Astrocyte (in vitro differentiated cells and primary cell): Measurements from ENCODE around the gene ADAM11.

Experiments
- CTCF ChIP-seq: IDR thresholded peaks from 2 replicates; pipeline ENCODE4 v1.5.1; 2011; ENCODE audit warnings: low read depth, mild to moderate bottlenecking, inconsistent platforms, low read length, moderate library complexity; ENCODE audit not compliant: insufficient read depth
- EZH2 ChIP-seq: IDR thresholded peaks from 2 replicates; pipeline ENCODE4 v1.6.1; 2012; ENCODE audit warnings: mild to moderate bottlenecking, low read length, inconsistent platforms; ENCODE audit not compliant: insufficient read depth

GRCh38 chr17:44830359-44831288, 71.8 kb downstream of the ADAM11 start:
- TF ChIP-seq CTCF (no peak), EZH2 (no peak)
